Left colon (tissue), 2 donors: Measurements from ENCODE around the gene PLIN4. TPM values are rescaled to one million over a fixed set of nuclear protein-coding genes. Genes with fewer than 3 reads are reported as not detected.
A peak's percentile ranks its signal among the peaks of the same experiment; 100 is the strongest.

Experiments used
- ATAC-seq: fragments of 200-7000 bp; cut with Tn5 transposase; one replicate; pipeline ENCODE4 v1.9.1; 2020; ENCODE audit warnings: mild to moderate bottlenecking, moderate library complexity
- DNase-seq, 2 donors: peaks; one replicate each; pipeline ENCODE4 v3.0.0-alpha.2; 2020
- intact Hi-C, 2 donors: fragments of 100-400 bp; cut with DNase I in 1 of 2; cut with micrococcal nuclease in 1 of 2; formaldehyde crosslinking; loops; one replicate each; pipeline versions ENCODE4 v1.11.2 to v1.14.0; 2022; cut with DNase I, micrococcal nuclease
- total RNA-seq, 2 donors: library from RNA; stranded (reverse); fragmentation: NEBNext Ultra II Directional; extraction: Animal tissue kit (Norgen Biotek cat#: 25700); gene quantifications; one replicate each; pipeline ENCODE4 v1.2.1, GENCODE V29; 2021
- donor health status: DM: no; HTN: no; CAD: no.
- donor health status: DM: yes; HTN: yes; CAD: no.

The PLIN4 gene
- total RNA-seq, 2 donors from 2014 or later = 0.24 to 12.0 TPM

DNA sequence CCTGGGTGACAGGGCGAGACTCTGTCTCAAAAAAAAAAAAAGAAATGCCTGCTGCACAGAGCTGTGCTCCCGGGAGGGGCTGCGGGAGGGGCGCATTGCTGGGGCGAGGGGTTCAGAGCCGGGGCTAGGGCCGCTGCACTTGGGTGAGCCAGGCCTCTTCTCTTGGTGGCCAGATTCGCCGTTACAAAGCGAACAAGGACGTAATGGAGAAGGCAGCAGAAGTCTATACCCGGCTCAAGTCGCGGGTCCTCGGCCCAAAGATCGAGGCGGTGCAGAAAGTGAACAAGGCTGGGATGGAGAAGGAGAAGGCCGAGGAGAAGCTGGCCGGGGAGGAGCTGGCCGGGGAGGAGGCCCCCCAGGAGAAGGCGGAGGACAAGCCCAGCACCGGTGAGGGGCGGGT lies 19.0 kb downstream of the PLIN4 start:
- DNase-seq = no peak
- no peak for ATAC-seq
- intact Hi-C loops = no loop called here

DNA sequence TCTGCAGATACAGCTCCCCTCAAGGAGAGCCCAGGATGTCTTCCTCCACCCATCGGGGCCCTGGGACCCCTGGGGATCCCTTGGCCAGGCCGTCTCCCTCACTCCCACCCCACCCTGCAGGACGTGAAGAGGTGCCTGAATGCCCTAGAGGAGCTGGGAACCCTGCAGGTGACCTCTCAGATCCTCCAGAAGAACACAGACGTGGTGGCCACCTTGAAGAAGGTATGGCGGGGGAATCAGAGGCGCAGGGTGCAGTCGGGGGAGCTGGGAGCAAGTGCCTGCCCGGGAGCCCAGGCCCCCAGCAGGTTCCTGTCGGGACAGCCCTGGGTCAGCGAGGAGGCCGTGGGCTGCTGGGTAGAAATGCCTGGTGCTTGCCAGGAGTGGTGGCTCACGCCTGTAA lies 19.6 kb downstream of the PLIN4 start:
- DNase-seq = no peak
- ATAC-seq = no peak
- intact Hi-C loops = no loop called here

DNA sequence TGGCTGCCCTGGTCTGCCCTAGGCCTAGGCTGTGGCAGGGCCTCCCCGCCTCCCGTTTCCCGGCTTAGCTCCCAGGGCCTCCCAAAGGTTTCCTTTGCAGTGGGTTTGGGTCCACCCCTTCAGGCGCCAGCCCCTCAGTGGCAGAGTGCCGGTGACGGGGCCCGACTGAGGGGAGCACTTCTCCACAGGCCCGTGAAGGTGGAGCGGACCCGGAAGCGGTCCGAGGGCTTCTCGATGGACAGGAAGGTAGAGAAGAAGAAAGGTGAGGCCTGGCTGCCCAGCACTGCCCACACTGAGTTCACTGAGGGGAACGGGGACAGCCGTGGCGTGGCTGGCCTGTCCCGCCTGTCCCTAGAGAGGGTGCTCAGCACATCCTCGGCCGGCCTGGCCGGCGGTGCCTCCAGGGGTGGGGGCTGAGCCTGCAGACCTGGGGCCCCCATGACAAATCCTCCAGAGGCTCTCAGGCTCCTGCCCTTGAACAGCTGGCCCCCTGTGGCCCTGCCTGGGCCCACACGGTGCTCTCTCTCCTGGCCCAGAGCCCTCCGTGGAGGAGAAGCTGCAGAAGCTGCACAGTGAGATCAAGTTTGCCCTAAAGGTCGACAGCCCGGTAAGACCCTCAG lies 20.4 kb downstream of the PLIN4 start:
- DNase-seq (no peak), ATAC-seq (no peak)
- intact Hi-C loops = no loop called here

DNA sequence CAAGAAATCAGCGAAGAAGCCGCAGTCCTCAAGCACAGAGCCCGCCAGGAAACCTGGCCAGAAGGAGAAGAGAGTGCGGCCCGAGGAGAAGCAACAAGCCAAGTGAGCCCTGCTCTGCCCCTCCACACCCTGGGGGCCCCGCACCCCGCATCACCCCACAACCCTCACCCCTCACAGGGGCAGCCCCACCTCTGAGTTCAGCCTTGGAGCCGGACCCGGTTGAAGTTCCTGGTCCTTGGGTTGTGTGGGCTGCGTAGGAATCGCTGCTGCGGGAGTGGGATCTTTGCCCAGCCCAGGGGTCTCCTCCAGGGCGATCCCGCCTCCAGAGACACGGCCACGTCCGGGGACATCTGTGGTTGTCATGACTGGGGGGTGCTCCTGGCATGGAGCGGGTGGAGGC lies 22.0 kb downstream of the PLIN4 start:
- intact Hi-C loops = no loop called here
- ATAC-seq (no peak), DNase-seq (no peak)

DNA sequence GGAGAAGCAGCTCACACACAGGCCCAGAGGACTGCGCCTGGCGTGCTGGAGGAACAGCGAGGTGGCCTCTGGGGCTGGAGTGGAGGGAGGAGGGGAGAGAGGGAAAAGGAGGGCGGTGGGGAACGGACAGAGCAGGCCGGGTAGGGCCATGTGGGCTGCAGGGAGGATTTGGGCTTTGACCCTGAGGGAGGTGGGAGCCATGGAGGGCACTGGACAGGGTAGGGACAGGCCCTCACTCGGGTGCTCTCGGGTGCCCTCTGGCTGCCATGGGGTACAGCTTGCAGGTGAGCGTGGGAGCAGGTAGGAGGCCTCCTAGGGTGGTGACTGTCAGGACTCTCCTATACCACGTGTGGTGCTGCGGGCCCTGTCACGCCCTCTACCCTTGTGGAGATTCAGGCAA lies 22.8 kb downstream of the PLIN4 start:
- intact Hi-C loops = no loop called here
- peak; percentile 88 for ATAC-seq
- peak in 1 of 2 donors; percentile 41 for DNase-seq

DNA sequence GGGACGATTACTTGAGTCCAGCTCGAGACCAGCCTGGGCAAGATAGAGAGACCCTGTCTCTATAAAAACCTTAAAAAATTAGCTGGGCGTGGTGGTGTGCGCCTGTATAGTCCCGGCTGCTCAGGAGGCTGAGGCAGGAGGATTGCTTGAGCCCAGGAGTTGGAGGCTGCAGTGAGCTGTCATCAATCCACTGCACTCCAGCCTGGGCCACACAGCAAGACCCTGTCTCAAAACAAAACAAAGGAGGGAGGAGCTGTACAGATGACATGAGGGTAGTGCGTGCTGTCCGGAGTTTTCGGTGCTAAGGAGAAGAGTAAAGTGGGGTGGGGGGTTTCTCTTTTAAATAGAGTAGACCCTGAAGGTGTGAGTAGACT lies 23.6 kb downstream of the PLIN4 start:
- intact Hi-C loops = no loop called here
- ATAC-seq (no peak), DNase-seq (no peak)

DNA sequence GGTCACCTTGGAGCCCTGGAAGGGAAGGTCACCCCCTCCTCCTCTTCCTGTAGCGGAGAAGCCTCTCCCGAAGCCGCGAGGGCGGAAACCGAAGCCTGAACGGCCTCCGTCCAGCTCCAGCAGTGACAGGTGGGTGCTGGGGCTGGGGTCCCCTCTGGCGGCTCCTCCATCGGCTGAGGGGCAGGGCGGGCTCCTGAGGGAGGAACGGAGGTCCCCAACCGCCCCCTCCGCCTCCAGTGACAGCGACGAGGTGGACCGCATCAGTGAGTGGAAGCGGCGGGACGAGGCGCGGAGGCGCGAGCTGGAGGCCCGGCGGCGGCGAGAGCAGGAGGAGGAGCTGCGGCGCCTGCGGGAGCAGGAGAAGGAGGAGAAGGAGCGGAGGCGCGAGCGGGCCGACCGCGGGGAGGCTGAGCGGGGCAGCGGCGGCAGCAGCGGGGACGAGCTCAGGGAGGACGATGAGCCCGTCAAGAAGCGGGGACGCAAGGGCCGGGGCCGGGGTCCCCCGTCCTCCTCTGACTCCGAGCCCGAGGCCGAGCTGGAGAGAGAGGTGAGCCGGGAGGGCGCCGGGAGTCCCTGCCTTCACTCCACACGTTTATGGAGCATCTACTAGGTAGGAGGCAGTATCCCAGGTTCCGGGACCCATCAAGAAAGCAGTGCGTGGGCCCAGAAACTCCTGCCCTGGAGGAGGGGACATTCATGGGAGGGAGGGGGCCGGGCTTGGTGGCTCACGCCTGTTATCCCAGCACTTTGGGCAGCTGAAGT lies 24.2 kb downstream of the PLIN4 start:
- no peak for ATAC-seq
- intact Hi-C loops = no loop called here
- DNase-seq = no peak

DNA sequence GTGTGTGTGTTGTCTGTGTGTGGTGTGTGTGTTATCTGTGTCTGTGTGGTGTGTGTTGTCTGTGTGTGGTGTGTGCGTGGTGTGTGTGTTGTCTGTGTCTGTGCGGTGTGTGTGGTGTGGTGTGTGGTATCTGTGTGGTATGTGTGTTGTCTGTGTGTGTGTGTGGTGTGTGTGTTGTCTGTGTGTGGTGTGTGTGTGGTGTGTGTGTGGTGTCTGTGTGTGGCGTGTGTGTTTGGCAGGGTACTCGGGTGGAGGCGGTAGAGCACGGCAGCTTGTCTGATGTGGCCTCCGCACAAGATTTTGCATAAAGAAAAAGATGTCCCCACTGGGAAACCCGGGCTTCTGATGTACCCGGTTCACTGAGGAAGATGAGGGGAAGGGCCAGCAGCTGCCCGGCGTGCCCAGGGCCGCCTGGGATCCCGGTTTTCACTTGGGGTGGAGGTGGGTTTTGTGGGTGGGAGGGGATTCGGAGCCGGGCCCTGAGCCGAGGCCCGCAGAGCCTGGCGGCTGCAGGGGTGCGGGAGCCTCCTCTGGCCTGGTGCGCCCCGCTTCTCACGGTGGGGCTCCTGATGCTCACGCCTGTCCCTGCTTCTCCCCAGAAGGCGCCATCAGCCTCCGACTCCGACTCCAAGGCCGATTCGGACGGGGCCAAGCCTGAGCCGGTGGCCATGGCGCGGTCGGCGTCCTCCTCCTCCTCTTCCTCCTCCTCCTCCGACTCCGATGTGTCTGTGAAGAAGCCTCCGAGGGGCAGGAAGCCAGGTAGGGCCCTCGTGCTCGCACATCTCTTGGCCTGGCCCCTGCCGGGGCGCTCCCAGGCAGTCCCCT lies 25.0 kb downstream of the PLIN4 start:
- intact Hi-C loops = no loop called here
- ATAC-seq (no peak), DNase-seq (no peak)

DNA sequence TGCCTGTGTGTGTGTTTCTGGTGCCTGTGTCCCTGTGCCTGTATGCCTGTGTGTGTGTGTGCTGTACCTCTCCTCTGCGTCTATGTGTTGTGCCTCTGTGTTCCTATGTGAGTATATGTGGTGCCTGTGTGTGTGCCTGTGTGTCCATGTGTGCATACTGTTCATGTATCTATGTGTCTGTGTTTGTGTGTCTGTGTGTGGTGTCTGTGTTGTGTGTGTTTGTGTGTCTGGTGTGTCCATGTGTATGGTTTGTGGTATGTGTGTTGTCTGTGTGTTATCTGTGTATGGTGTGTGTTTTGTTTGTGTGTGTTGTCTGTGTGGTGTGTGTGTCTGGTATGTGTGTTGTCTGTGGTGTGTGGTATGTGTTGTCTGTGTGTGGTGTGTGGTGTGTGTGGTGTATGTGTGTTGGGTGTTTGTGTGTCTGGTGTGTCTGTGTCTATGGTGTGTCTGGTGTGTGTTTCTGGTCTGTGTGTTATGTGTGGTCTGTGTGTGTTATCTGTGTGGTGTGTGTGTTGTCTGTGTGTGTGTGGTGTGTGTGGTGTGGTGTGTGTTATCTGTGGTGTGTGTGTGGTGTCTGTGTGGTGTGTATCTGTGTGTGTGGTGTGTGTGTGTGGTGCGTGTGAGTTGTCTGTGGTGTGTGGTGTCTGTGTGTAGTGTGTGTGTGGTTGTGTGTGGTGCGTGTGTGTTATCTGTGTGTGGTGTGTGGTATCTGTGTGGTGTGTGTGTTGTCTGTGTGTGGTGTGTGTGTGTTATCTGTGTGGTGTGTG lies 25.8 kb downstream of the PLIN4 start:
- intact Hi-C loops = no loop called here
- DNase-seq = no peak
- no peak for ATAC-seq

DNA sequence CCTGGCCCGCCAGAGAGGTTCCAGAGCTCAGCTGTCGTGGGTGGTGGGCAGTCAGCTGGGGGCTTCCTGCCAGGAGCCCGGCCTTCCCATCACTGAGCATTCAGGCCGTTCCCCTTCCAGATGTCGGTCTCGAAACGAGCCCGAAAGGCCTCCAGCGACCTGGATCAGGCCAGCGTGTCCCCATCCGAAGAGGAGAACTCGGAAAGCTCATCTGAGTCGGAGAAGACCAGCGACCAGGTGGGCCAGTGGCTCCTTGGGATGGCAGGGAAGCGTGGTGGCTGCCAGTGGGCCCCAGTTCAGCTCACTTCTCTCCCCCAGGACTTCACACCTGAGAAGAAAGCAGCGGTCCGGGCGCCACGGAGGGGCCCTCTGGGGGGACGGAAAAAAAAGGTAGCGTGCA lies 26.8 kb downstream of the PLIN4 start:
- no peak for DNase-seq
- ATAC-seq = no peak
- intact Hi-C loops = no loop called here

DNA sequence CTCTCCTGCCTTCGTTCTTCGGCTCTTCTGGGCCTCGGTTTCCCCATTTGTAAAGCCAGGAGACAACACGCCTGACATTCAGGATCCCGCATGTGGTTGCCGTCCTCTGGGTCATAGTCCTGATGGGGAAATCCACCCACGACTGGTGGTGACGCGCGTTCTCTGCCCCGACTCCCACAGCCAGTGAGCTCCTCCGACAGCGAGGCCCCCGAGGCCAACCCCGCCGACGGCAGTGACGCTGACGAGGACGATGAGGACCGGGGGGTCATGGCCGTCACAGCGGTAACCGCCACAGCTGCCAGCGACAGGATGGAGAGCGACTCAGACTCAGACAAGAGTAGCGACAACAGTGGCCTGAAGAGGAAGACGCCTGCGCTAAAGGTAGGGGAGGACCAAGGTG lies 29.8 kb downstream of the PLIN4 start:
- intact Hi-C loops = no loop called here
- ATAC-seq = no peak
- DNase-seq = no peak

DNA sequence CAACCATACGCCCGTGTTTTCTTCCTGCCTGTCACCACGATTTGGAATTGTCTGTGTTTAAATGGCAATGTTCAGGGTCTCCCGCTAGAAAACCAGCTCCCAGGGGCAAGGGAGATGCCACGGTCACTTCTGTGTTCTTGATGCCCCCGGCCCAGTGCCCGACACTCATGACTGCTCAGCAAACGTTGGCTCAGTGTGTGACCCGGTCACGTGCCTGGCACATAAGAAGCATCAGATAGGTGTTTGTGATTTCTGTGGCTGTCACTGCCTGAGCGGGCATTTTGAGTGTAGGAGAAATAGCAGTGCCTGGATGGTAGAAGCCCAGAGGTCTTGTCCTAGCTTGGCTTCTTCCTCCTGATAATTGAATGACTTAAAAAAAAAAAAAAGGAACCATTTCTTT lies 30.7 kb downstream of the PLIN4 start:
- ATAC-seq (no peak), DNase-seq (no peak)
- intact Hi-C loops = no loop called here

DNA sequence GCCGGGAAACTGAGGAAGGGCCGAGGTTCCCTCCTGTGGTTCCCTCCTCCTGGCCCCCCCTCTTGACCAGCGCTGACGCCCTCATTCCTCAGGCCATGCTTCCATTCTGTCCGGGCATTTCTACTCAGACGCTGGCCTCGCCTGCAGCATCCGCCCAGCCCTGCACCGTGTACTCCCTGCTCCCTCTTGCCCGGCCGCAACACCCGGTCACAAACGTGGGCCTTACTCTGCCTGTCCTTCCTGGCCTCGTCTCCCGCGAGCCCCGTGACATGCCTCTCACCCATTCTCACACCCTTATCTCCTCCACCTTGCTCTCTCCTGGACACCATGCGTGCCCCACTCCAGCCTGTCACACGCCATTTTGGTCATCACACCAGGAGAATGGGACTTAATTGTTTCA lies 34.9 kb downstream of the PLIN4 start:
- DNase-seq = no peak
- no peak for ATAC-seq
- intact Hi-C loops = no loop called here

DNA sequence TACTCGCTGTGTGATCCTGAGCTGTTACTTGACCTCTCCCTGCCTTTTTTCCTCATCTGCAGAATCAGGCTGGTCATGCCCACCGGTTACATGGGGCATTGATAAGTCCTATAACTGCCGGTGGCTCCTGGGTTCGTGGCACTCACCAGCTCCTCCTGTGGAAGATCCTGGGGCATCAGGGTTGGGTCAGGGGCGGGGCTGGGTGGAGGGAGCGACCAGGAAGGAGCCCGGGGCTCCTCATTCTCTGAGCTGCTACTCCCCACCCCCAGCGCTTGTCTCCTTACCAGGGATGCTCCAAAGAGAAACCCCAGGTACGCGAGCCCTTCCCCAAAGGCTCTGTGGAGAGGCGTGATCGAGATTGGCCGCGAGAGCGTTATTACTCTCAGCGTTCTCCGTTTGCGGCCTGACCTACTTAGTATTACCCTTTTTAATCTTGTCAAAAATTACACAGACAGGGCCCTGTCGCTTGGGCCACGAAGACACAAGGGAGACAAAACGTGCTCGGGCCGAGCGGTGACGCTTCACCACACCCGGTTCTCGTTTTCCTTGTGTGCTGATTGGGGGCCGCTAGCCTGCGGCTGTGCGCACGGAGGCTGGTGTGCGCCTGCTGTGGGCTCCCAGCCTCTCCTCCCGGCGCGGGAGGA lies 35.4 kb downstream of the PLIN4 start:
- DNase-seq (no peak), ATAC-seq (peak; percentile 41)
- intact Hi-C loops = no loop called here

DNA sequence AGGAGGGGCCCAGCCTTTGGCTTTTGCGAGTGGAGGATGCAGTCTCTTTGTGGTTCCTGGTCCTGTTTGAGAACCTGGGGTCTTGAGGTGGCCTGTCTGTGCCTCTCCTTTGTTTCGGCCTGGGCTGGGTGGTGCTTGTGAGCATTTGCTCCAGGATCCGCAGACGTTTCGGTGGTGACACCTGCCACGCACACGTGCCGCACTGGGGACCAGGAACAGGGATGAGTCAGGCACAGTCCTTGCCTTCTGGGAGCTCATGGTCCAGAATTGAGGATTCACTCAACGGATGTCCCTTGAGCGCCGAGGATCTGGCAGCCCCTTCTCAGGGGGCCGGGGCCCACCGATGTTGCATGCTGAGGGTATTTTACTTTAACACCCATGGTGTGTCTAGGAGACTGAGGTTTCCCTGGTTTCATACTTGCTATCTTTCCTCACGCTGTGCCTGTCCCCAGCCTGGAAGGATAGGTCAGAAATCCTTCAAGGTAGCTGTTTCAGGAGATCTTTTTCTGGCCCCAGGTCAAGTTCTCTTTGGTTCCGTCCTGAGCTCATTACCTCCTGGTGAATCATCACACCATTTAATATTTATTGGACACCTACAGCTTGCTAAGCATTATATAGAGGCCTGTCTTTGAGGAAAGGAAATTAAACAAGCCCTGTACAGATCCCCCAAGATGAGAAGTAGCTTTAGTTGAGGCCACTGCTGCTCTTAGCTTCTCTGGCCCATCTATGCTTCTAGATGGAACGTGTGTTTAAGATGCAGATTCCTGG lies 41.1 kb downstream of the PLIN4 start:
- no peak for ATAC-seq
- intact Hi-C loops = no loop called here
- DNase-seq = no peak

DNA sequence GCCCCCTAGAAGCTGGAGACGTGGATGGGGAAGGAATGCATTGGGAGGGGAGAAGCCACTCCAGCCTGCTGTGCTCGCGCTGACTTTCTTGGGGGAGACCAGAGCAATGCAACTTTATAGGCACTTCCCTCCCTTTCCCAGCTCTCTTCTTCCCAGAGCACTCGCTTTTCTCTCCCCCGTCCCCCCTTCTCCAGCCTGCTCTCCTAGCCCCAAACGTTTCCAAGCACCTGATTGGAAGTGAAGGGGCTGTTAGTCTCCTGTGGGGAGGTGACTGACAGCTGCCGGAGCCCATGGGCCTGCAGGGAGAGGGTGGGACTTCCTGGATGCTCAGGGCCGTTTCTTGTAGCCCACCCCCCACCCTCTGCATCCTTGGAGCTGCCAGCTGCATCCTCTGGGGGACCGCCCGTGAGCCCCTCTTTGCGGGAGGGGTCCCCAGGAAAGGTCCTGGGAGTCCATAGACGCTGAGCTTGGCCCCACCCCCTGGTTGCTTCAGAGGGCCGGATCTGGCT lies 43.7 kb downstream of the PLIN4 start:
- DNase-seq (no peak), ATAC-seq (no peak)
- intact Hi-C loops = no loop called here

DNA sequence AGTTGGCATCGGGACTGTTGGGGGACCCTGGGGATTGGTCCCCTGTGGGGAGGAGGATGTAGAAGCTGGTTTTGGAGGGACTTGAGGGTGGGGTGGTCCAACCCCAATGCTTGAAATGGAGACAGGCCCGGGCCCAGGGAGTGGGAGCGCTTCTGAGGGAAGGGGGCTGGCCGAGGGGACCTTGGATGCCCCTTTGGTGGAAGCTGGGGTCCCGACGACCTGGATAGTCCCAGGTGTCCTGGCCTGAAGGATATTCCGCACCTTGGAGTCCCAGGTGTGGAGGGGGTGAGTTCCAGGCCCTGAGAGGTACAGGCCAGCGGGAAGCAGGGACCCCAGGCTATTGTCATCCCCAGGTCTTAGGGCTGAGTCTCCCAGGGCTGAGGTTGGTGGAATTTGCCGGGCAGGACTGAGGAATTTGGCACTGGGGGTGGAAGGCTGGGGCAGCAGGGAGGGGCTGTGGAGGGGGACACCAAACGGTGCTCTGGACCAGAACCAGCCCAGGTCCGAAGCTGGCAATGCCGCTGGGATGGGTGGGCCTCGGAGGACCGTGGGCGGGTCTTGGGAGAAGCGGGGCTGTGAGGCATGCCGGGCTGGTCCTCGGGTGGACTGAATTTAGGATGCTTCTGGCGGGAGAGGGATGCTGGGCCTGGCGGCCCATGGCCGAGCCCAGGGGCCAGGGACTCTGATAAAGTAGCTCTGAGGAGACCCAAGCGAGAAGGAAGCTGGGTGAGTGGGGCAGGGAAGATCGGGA lies 44.3 kb downstream of the PLIN4 start:
- intact Hi-C loops = no loop called here
- DNase-seq (no peak), ATAC-seq (no peak)
